Lung (tissue), 12 donors: ENCODE data around the gene KRT4. TPM values are rescaled to one million over a fixed set of nuclear protein-coding genes. Genes with fewer than 3 reads are reported as not detected.

Source experiments
- ATAC-seq: fragments of 200-7000 bp; cut with Tn5 transposase; one replicate; pipeline ENCODE4 v1.9.1; 2020; ENCODE audit warnings: moderate number of reproducible peaks; ENCODE audit not compliant: insufficient read depth, low FRiP score
- DNase-seq, 3 donors: peaks; one replicate each; pipeline ENCODE4 v3.0.0-alpha.2; 2013 to 2017
- H3K27ac ChIP-seq, 2 donors: one replicate each; pipeline ENCODE4 v1.5.1; 2013; ENCODE audit warnings: mild to moderate bottlenecking in 2 of 2, moderate library complexity in 2 of 2, control low read depth in 1 of 2, inconsistent platforms in 1 of 2, low read depth in 1 of 2, low read length in 1 of 2
- H3K27me3 ChIP-seq, 3 donors: one replicate each; pipeline ENCODE4 v1.5.1; 2013; ENCODE audit warnings: low read length in 2 of 3; ENCODE audit not compliant: control insufficient read depth in 3 of 3, insufficient read depth in 3 of 3
- H3K36me3 ChIP-seq, 4 donors: one replicate each; pipeline ENCODE4 v1.5.1; 2013; ENCODE audit warnings: low read length in 4 of 4, mild to moderate bottlenecking in 1 of 4, moderate library complexity in 1 of 4; ENCODE audit not compliant: control insufficient read depth in 4 of 4, insufficient read depth in 4 of 4
- H3K4me1 ChIP-seq, 5 donors: one replicate each; pipeline ENCODE4 v1.5.1; 2013; ENCODE audit warnings: low read length in 5 of 5, mild to moderate bottlenecking in 2 of 5, moderate library complexity in 1 of 5; ENCODE audit not compliant: control insufficient read depth in 5 of 5, insufficient read depth in 5 of 5
- H3K4me3 ChIP-seq: one replicate; pipeline ENCODE4 v1.5.1; 2013; ENCODE audit warnings: mild to moderate bottlenecking, control low read depth, moderate library complexity
- H3K9ac ChIP-seq, 2 donors: one replicate each; pipeline ENCODE4 v1.5.1; 2013; ENCODE audit warnings: low read length in 2 of 2, control low read depth in 1 of 2; ENCODE audit not compliant: insufficient read depth in 1 of 2
- H3K9me3 ChIP-seq, 4 donors: one replicate each; pipeline ENCODE4 v1.5.1; 2013; ENCODE audit warnings: low read length in 3 of 4, mild to moderate bottlenecking in 1 of 4, moderate library complexity in 1 of 4; ENCODE audit not compliant: control insufficient read depth in 4 of 4, insufficient read depth in 3 of 4
- CTCF ChIP-seq: IDR thresholded peaks from 2 replicates; pipeline ENCODE4 v1.5.1; 2012; ENCODE audit warnings: mild to moderate bottlenecking; ENCODE audit errors: control extremely low read depth, extremely low read depth
- WGBS, 2 donors: extraction: QIAGEN DNeasy Blood & Tissue Kit; methylation state at CpG; one replicate each; pipeline ENCODE4 v1.1.7; 2013; 5-methylcytosine and 5-hydroxymethylcytosine counted together
- polyA plus RNA-seq, 2 donors: library from polyadenylated mRNA; stranded (reverse); fragments of 200-250 nt; gene quantifications; one replicate each; pipeline ENCODE4 v1.2.1, GENCODE V29; 2013
- total RNA-seq, 2 donors: library from RNA; depleted of rRNA in 1 of 2; stranded (reverse); fragments of >200 nt in 1 of 2; gene quantifications; one replicate each; pipeline ENCODE4 v1.2.1, GENCODE V29; 2014 to 2021
- donor health status: control.
- donor health status: control.
- donor health status: Bipolar disorder and iron deficiency.
- donor health status: healthy.
- donor health status: DM: yes; HTN: yes; CAD: no.

The KRT4 gene
- total and polyA plus RNA-seq, 4 donors: 1.3 to 7.7 (median 3.4) TPM

DNA sequence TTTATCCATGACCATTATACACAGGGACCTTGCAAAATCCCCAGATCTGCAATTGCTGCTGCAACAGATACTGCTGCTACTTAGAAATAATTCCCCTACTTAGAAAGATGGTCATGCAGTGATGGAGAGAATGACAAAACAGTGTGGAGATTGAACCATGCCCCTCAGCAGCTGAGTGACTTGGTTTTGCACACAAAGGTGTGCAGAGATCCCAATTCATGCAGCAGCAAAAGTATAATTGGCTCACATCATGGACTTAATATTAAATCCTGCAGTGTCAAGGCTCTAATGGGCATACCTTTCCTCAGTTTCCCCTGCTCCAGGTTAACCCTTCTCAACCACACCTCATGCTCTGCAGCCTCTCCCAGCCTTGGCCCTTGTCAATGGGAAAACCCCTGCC is 37.9 kb upstream of the KRT4 start:
- ATAC-seq (no peak), DNase-seq (no peak)
- TF ChIP-seq CTCF: no peak
- Histone ChIP-seq H3K4me3 (no peak overlapping the region), H3K27ac (no peak overlapping the region), H3K4me1 (peaks cover 0 to 5% (median 0%) of the 10 kb centered on the region in 5 donors), H3K9me3 (no peaks in the 10 kb centered on the region), H3K9ac (no peak overlapping the region), H3K36me3 (no peaks in the 10 kb centered on the region), H3K27me3 (peaks cover 0 to 16% (median 4%) of the 10 kb centered on the region in 3 donors)

- Histone ChIP-seq H3K9me3 (no peaks in the 10 kb centered on the region), H3K27me3 (peaks cover 0 to 16% (median 4%) of the 10 kb centered on the region in 3 donors), H3K27ac (no peak overlapping the region), H3K36me3 (no peaks in the 10 kb centered on the region), H3K4me1 (peaks cover 0 to 5% (median 0%) of the 10 kb centered on the region in 5 donors), H3K9ac (no peak overlapping the region), H3K4me3 (no peak overlapping the region)
- ATAC-seq (no peak), DNase-seq (no peak)
- TF ChIP-seq CTCF: no peak
- WGBS, 2 donors: 78 to 79% methylated on average over 5 of the region's 5 CpGs
Observed at GRCh38 chr12:52850681-52851080, 36.8 kb upstream of the KRT4 start.

DNA sequence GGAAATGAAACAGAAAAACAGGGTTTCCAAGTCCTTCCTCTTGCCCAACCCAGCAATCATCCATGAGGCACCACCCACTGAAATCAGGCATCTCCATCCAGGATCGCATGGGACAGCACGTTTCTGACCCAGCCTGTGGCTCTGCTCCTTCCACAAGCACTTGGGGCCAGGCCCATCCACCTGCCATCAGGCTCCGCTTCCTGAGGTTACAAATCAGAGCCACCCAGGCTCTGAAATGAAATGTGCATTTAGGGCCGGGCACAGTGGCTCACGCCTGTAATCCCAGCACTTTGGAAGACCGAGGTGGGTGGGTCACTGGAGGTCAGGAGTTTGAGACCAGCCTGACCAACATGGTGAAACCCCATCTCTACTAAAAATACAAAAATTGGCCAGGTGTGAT is 35.6 kb upstream of the KRT4 start:
- no peak for TF ChIP-seq CTCF
- ATAC-seq (no peak), DNase-seq (no peak)
- Histone ChIP-seq H3K4me1 (peaks cover 0 to 5% (median 0%) of the 10 kb centered on the region in 5 donors), H3K9me3 (no peaks in the 10 kb centered on the region), H3K27ac (no peak overlapping the region), H3K4me3 (no peak overlapping the region), H3K9ac (no peak overlapping the region), H3K36me3 (no peaks in the 10 kb centered on the region), H3K27me3 (peaks cover 0 to 16% (median 4%) of the 10 kb centered on the region in 3 donors)
- 89 to 94% methylated on average over 6 of the region's 6 CpGs for WGBS, 2 donors

DNA sequence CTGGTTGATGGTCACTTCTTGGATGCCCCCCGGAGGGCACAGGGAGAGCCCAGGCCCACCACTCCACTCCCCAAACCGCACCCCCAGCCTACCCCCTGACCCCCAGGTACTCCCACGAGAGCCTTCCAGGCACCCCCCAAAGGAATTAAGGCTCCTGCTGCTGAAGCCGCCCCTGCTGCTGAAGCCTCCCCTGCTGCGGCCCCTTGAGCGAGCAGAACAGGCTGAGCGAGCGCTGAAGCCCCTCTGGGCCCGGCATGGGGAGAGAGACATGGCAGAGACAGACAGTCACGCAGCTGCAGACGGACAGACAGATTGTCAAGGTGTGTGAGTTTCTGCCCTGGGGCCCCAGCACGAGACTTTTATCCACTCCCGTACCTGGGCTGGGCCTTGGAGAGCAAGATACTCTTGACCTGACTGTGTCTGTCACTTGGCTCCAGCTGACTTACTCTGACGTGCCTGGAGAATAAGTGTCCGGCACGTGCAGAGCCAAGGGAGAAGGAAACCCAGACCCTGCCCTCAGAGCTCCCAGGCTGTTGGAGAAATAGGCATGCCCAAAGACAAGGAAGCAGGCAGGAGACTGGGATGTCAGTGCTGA is 34.8 kb upstream of the KRT4 start, which contains the start of gene KRT78:
KRT78 (minus strand) TSS at position 334 of the 595 bp plus-strand sequence; CDS start at position 270, 64 bp downstream.
- DNase-seq (no peak), ATAC-seq (no peak)
- no peak within 1 kb of the TSS for H3K27ac ChIP-seq
- no peaks in the 10 kb centered on the region for H3K36me3 ChIP-seq
- no peak within 1 kb of the TSS for H3K9ac ChIP-seq
- no peaks in the 10 kb centered on the region for H3K9me3 ChIP-seq
- peaks cover 0 to 5% (median 0%) of the 10 kb centered on the region in 5 donors for H3K4me1 ChIP-seq
- H3K4me3 ChIP-seq: no peak within 1 kb of the TSS
- TF ChIP-seq CTCF: no peak
- WGBS, 2 donors: 80 to 86% methylated on average over 16 of the region's 16 CpGs
- H3K27me3 ChIP-seq: peaks cover 0 to 18% (median 4%) of the 10 kb centered on the region in 3 donors
